Neural cell (in vitro differentiated cells): Measurements from ENCODE around the gene TMEM87A. TPM values are rescaled to one million over a fixed set of nuclear protein-coding genes. Genes with fewer than 3 reads are reported as not detected.

Experiments used
- H2AFZ ChIP-seq: fragments of 200-600, 300-800 bp; sonication (generic), shearing (Covaris generic); 2 replicates; pipeline ENCODE4 v1.6.0; 2014; ENCODE audit warnings: low read depth, mild to moderate bottlenecking, antibody characterized with exemption, low read length, moderate library complexity
- H3F3A ChIP-seq: fragments of 200-600 bp; shearing (Covaris generic); 2 replicates; pipeline ENCODE4 v1.6.1; 2016; ENCODE audit warnings: mild to moderate bottlenecking, moderate library complexity, mixed read lengths, antibody characterized with exemption, low read length; ENCODE audit not compliant: insufficient read depth, poor library complexity, severe bottlenecking
- H3K27ac ChIP-seq: fragments of 200-600, 300-800 bp; sonication (generic), shearing (Covaris generic); 2 replicates; pipeline ENCODE4 v1.5.1; 2014; ENCODE audit warnings: mild to moderate bottlenecking, low read length, moderate library complexity
- H3K27me3 ChIP-seq: fragments of 300-800, 200-600 bp; sonication (generic), shearing (Covaris generic); 2 replicates; pipeline ENCODE4 v1.6.0; 2014; ENCODE audit warnings: mild to moderate bottlenecking, low read depth, low read length, moderate library complexity; ENCODE audit not compliant: insufficient read depth
- H3K36me3 ChIP-seq: fragments of 300-800, 200-600 bp; sonication (generic), shearing (Covaris generic); 2 replicates; pipeline ENCODE4 v1.5.1; 2014; ENCODE audit warnings: mild to moderate bottlenecking, antibody characterized with exemption, low read length, moderate library complexity; ENCODE audit not compliant: insufficient read depth
- H3K4me2 ChIP-seq: fragments of 300-800, 200-600 bp; sonication (generic), shearing (Covaris generic); 2 replicates; pipeline ENCODE4 v1.6.0; 2014; ENCODE audit warnings: mild to moderate bottlenecking, low read length
- H3K4me3 ChIP-seq: fragments of 300-800, 200-600 bp; sonication (generic), shearing (Covaris generic); 2 replicates; pipeline ENCODE4 v1.5.1; 2014; ENCODE audit warnings: mild to moderate bottlenecking, low read length, moderate library complexity
- H3K79me2 ChIP-seq: fragments of 200-600 bp; shearing (Covaris generic); replicated peaks from 2 replicates; pipeline ENCODE4 v1.6.0; 2014; ENCODE audit warnings: mild to moderate bottlenecking, low read length, moderate library complexity; ENCODE audit not compliant: insufficient read depth
- H3K9ac ChIP-seq: fragments of 300-800, 200-600 bp; sonication (generic), shearing (Covaris generic); 2 replicates; pipeline ENCODE4 v1.6.1; 2016; ENCODE audit warnings: mild to moderate bottlenecking, low read length, mixed read lengths
- H3K9me2 ChIP-seq: fragments of 200-600 bp; shearing (Covaris generic); 2 replicates; pipeline ENCODE4 v1.6.1; 2016; ENCODE audit warnings: mild to moderate bottlenecking, low read length, mixed read lengths; ENCODE audit not compliant: insufficient read depth
- H3K9me3 ChIP-seq: fragments of 200-600, 300-800 bp; sonication (generic), shearing (Covaris generic); 2 replicates; pipeline ENCODE4 v1.6.1; 2016; ENCODE audit warnings: mild to moderate bottlenecking, mixed run types, low read length, moderate library complexity, mixed read lengths
- H4K20me1 ChIP-seq: fragments of 200-600 bp; shearing (Covaris generic); 2 replicates; pipeline ENCODE4 v1.6.1; 2016; ENCODE audit warnings: mild to moderate bottlenecking, mixed run types; ENCODE audit not compliant: insufficient read depth
- CTCF ChIP-seq: fragments of 450-650 bp; IDR thresholded peaks from 2 replicates; pipeline ENCODE4 v1.5.1; 2014; ENCODE audit warnings: antibody characterized with exemption, mild to moderate bottlenecking, moderate library complexity; ENCODE audit not compliant: poor library complexity, severe bottlenecking
- EP300 ChIP-seq: fragments of 450-650 bp; conservative IDR thresholded peaks from 2 replicates; pipeline ENCODE4 v1.6.1; 2014; ENCODE audit warnings: antibody characterized with exemption, mild to moderate bottlenecking, moderate library complexity; ENCODE audit not compliant: poor library complexity, severe bottlenecking
- EZH2 ChIP-seq: fragments of 200-600, 300-800 bp; shearing (Covaris generic), sonication (generic); IDR thresholded peaks from 2 replicates; pipeline ENCODE4 v1.6.1; 2014; ENCODE audit warnings: antibody characterized with exemption, low read length, borderline replicate concordance, mild to moderate bottlenecking; ENCODE audit not compliant: insufficient read depth, poor library complexity, severe bottlenecking
- MXI1 ChIP-seq: fragments of 450-650 bp; conservative IDR thresholded peaks from 2 replicates; pipeline ENCODE4 v1.6.1; 2014; ENCODE audit warnings: antibody characterized with exemption, mild to moderate bottlenecking; ENCODE audit not compliant: poor library complexity, severe bottlenecking
- POLR2AphosphoS5 ChIP-seq: IDR thresholded peaks from 2 replicates; pipeline ENCODE4 v1.6.1; 2012
- RAD21 ChIP-seq: fragments of 450-650 bp; conservative IDR thresholded peaks from 2 replicates; pipeline ENCODE4 v1.6.1; 2014; ENCODE audit warnings: antibody characterized with exemption, mild to moderate bottlenecking, moderate library complexity
- REST ChIP-seq: IDR thresholded peaks from 2 replicates; pipeline ENCODE4 v1.6.1; 2012; ENCODE audit warnings: borderline replicate concordance
- SMC3 ChIP-seq: fragments of 450-650 bp; conservative IDR thresholded peaks from 2 replicates; pipeline ENCODE4 v1.6.1; 2014; ENCODE audit warnings: antibody characterized with exemption, mild to moderate bottlenecking, moderate library complexity; ENCODE audit not compliant: poor library complexity
- TAF1 ChIP-seq: IDR thresholded peaks from 2 replicates; pipeline ENCODE4 v1.6.1; 2012; ENCODE audit warnings: low read depth
- polyA plus RNA-seq: library from polyadenylated mRNA; depleted of rRNA; stranded (reverse); fragments of >200 nt; gene quantifications from 2 replicates; pipeline ENCODE4 v1.2.3, GENCODE V29; 2014

The TMEM87A gene
- polyA plus RNA-seq, 1 donor from 2014 or later: 50.4 TPM

GRCh38 chr15:42284551-42284950, 11.3 kb upstream of the TMEM87A start:
- no peaks in the 10 kb centered on the region for H3K36me3 ChIP-seq
- H3K79me2 ChIP-seq: no peaks in the 10 kb centered on the region
- no peaks in the 10 kb centered on the region for H3K9me2 ChIP-seq
- TF ChIP-seq EZH2: no peak
- no peak for TF ChIP-seq RAD21
- TF ChIP-seq SMC3: no peak
- no peak for TF ChIP-seq MXI1
- TF ChIP-seq EP300: no peak
- no peak for TF ChIP-seq TAF1
- TF ChIP-seq REST: no peak
- no peak for TF ChIP-seq CTCF
- TF ChIP-seq POLR2AphosphoS5: no peak
- H3K4me2 ChIP-seq: no peak overlapping the region
- no peaks in the 10 kb centered on the region for H3K9me3 ChIP-seq
- H4K20me1 ChIP-seq: no peaks in the 10 kb centered on the region
- no peak overlapping the region for H2AFZ ChIP-seq
- H3K27ac ChIP-seq: no peak overlapping the region
- H3F3A ChIP-seq: no peaks in the 10 kb centered on the region
- H3K27me3 ChIP-seq: no peaks in the 10 kb centered on the region
- no peak overlapping the region for H3K9ac ChIP-seq
- no peak overlapping the region for H3K4me3 ChIP-seq

- H3K4me3 ChIP-seq: no peak overlapping the region
- no peaks in the 10 kb centered on the region for H3K79me2 ChIP-seq
- H3K9me2 ChIP-seq: no peaks in the 10 kb centered on the region
- H3K27ac ChIP-seq: no peak overlapping the region
- no peaks in the 10 kb centered on the region for H3K9me3 ChIP-seq
- no peak overlapping the region for H3K9ac ChIP-seq
- TF ChIP-seq TAF1: no peak
- TF ChIP-seq RAD21: no peak
- TF ChIP-seq MXI1: no peak
- TF ChIP-seq REST: no peak
- no peak for TF ChIP-seq EP300
- TF ChIP-seq CTCF: no peak
- TF ChIP-seq EZH2: no peak
- TF ChIP-seq SMC3: no peak
- TF ChIP-seq POLR2AphosphoS5: no peak
- no peak overlapping the region for H3K4me2 ChIP-seq
- no peaks in the 10 kb centered on the region for H3K36me3 ChIP-seq
- H4K20me1 ChIP-seq: no peaks in the 10 kb centered on the region
- H3K27me3 ChIP-seq: no peaks in the 10 kb centered on the region
- H3F3A ChIP-seq: no peaks in the 10 kb centered on the region
- no peak overlapping the region for H2AFZ ChIP-seq
Measured at GRCh38 chr15:42283671-42284070, 10.4 kb upstream of the TMEM87A start.
